ENCODE data around the gene MAP3K2. TPM values are rescaled to one million over a fixed set of nuclear protein-coding genes. Genes with fewer than 3 reads are reported as not detected.

Gene MAP3K2
- total RNA-seq, 1 experiment from 2014 or later, result 54.8 TPM

- intact Hi-C loops (cut with micrococcal nuclease; ENCODE audit: unreplicated experiment), result no loop called here
- POLR2A ChIA-PET (ENCODE audit: low non-redundant PET), result no interaction called here
- H3K4me3 ChIP-seq (ENCODE audit: low read depth, low read length, poor library complexity, severe bottlenecking), result no peak overlapping the region
- CTCF ChIA-PET, result no interaction called here
- no peak for DNase-seq (ENCODE audit: low spot score)
- H3K27ac ChIP-seq (ENCODE audit: low read depth, low read length, poor library complexity, severe bottlenecking), result no peak overlapping the region
- no peaks in the 10 kb centered on the region for H3K27me3 ChIP-seq (replicated peaks; ENCODE audit: insufficient read depth, low read depth, low read length, poor library complexity)
- no TSS peak for BruUV-seq (replicated peaks)
- no peak for TF ChIP-seq EZH2 (IDR thresholded peaks at IDR 0.05; ENCODE audit: borderline replicate concordance, low read depth, low read length, poor library complexity, severe bottlenecking)
- TF ChIP-seq, protein P1, sequence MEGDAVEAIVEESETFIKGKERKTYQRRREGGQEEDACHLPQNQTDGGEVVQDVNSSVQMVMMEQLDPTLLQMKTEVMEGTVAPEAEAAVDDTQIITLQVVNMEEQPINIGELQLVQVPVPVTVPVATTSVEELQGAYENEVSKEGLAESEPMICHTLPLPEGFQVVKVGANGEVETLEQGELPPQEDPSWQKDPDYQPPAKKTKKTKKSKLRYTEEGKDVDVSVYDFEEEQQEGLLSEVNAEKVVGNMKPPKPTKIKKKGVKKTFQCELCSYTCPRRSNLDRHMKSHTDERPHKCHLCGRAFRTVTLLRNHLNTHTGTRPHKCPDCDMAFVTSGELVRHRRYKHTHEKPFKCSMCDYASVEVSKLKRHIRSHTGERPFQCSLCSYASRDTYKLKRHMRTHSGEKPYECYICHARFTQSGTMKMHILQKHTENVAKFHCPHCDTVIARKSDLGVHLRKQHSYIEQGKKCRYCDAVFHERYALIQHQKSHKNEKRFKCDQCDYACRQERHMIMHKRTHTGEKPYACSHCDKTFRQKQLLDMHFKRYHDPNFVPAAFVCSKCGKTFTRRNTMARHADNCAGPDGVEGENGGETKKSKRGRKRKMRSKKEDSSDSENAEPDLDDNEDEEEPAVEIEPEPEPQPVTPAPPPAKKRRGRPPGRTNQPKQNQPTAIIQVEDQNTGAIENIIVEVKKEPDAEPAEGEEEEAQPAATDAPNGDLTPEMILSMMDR (conservative IDR thresholded peaks at IDR 0.05; ENCODE audit: low read depth, low read length), result no peak
- no peaks in the 10 kb centered on the region for H3K9me3 ChIP-seq (ENCODE audit: low read depth, low read length, poor library complexity, severe bottlenecking)
- H3K4me1 ChIP-seq (ENCODE audit: insufficient read depth, low read length, poor library complexity, severe bottlenecking), result peaks cover 6% of the 10 kb centered on the region
- H3K36me3 ChIP-seq (ENCODE audit: insufficient read depth, low read length, poor library complexity, severe bottlenecking), result peaks cover 89% of the 10 kb centered on the region
These were observed 99.5 kb downstream of the MAP3K2 start for GRCh38 chr2:127288274-127288673.

GRCh38 chr2:127283275-127283674 lies 104.5 kb downstream of the MAP3K2 start:
- ChIA-PET POLR2A (ENCODE audit: low non-redundant PET) (no interaction called here), CTCF (interaction anchor here (1.0 kb wide), 1 partner anchor 86 kb away, joined by 4 read pairs; no protein-coding TSS in a partner anchor)
- BruUV-seq (replicated peaks), result no TSS peak
- no peaks in the 10 kb centered on the region for H3K27me3 ChIP-seq (replicated peaks; ENCODE audit: insufficient read depth, low read depth, low read length, poor library complexity)
- H3K4me3 ChIP-seq (ENCODE audit: low read depth, low read length, poor library complexity, severe bottlenecking), result no peak overlapping the region
- DNase-seq (ENCODE audit: low spot score), result no peak
- no peaks in the 10 kb centered on the region for H3K9me3 ChIP-seq (ENCODE audit: low read depth, low read length, poor library complexity, severe bottlenecking)
- H3K27ac ChIP-seq (ENCODE audit: low read depth, low read length, poor library complexity, severe bottlenecking), result no peak overlapping the region
- no peaks in the 10 kb centered on the region for H3K4me1 ChIP-seq (ENCODE audit: insufficient read depth, low read length, poor library complexity, severe bottlenecking)
- peaks cover 75% of the 10 kb centered on the region for H3K36me3 ChIP-seq (ENCODE audit: insufficient read depth, low read length, poor library complexity, severe bottlenecking)
- TF ChIP-seq, protein P1 (conservative IDR thresholded peaks at IDR 0.05; ENCODE audit: low read depth, low read length), result no peak
- no peak for TF ChIP-seq EZH2 (IDR thresholded peaks at IDR 0.05; ENCODE audit: borderline replicate concordance, low read depth, low read length, poor library complexity, severe bottlenecking)
- intact Hi-C loops (cut with micrococcal nuclease; ENCODE audit: unreplicated experiment), result no loop called here

- no peak for TF ChIP-seq EZH2 (IDR thresholded peaks at IDR 0.05; ENCODE audit: borderline replicate concordance, low read depth, low read length, poor library complexity, severe bottlenecking)
- Histone ChIP-seq H3K4me1 (ENCODE audit: insufficient read depth, low read length, poor library complexity, severe bottlenecking) (no peaks in the 10 kb centered on the region), H3K27ac (ENCODE audit: low read depth, low read length, poor library complexity, severe bottlenecking) (no peak overlapping the region), H3K4me3 (ENCODE audit: low read depth, low read length, poor library complexity, severe bottlenecking) (no peak overlapping the region), H3K27me3 (replicated peaks; ENCODE audit: insufficient read depth, low read depth, low read length, poor library complexity) (no peaks in the 10 kb centered on the region), H3K36me3 (ENCODE audit: insufficient read depth, low read length, poor library complexity, severe bottlenecking) (peaks cover 65% of the 10 kb centered on the region), H3K9me3 (ENCODE audit: low read depth, low read length, poor library complexity, severe bottlenecking) (no peaks in the 10 kb centered on the region)
- intact Hi-C loops (cut with micrococcal nuclease; ENCODE audit: unreplicated experiment), result no loop called here
- POLR2A ChIA-PET (ENCODE audit: low non-redundant PET), result no interaction called here
- CTCF ChIA-PET, result no interaction called here
- DNase-seq (ENCODE audit: low spot score), result no peak
- no TSS peak for BruUV-seq (replicated peaks)
These were observed 107.1 kb downstream of the MAP3K2 start for GRCh38 chr2:127280693-127281092.

- no peak overlapping the region for H3K27ac ChIP-seq (ENCODE audit: low read depth, low read length, poor library complexity, severe bottlenecking)
- no peak for TF ChIP-seq EZH2 (IDR thresholded peaks at IDR 0.05; ENCODE audit: borderline replicate concordance, low read depth, low read length, poor library complexity, severe bottlenecking)
- TF ChIP-seq, protein P1 (conservative IDR thresholded peaks at IDR 0.05; ENCODE audit: low read depth, low read length), result no peak
- intact Hi-C loops (cut with micrococcal nuclease; ENCODE audit: unreplicated experiment), result no loop called here
- H3K27me3 ChIP-seq (replicated peaks; ENCODE audit: insufficient read depth, low read depth, low read length, poor library complexity), result no peaks in the 10 kb centered on the region
- DNase-seq (ENCODE audit: low spot score), result no peak
- ChIA-PET POLR2A (ENCODE audit: low non-redundant PET) (no interaction called here), CTCF (no interaction called here)
- no TSS peak for BruUV-seq (replicated peaks)
- H3K9me3 ChIP-seq (ENCODE audit: low read depth, low read length, poor library complexity, severe bottlenecking), result no peaks in the 10 kb centered on the region
- H3K4me3 ChIP-seq (ENCODE audit: low read depth, low read length, poor library complexity, severe bottlenecking), result no peak overlapping the region
- no peaks in the 10 kb centered on the region for H3K4me1 ChIP-seq (ENCODE audit: insufficient read depth, low read length, poor library complexity, severe bottlenecking)
- H3K36me3 ChIP-seq (ENCODE audit: insufficient read depth, low read length, poor library complexity, severe bottlenecking), result peaks cover 62% of the 10 kb centered on the region
These were observed 108.0 kb downstream of the MAP3K2 start for GRCh38 chr2:127279781-127280180.

All from A673 (cell line).